Dendritic cell treated with granulocyte-macrophage colony-stimulating factor and Interleukin-4, amounts not matched to agents 40 ng/mL and 50 ng/mL, for 4 days (primary cell): ENCODE data around the gene NEURL1B.
A peak's percentile ranks its signal among the peaks of the same experiment; 100 is the strongest.

Experiments
- H3K27ac Mint-ChIP-seq: one replicate; pipeline ENCODE4 v1.8.0; 2022; ENCODE audit warnings: mild to moderate bottlenecking, mixed read lengths
- H3K27me3 Mint-ChIP-seq: one replicate; pipeline ENCODE4 v1.8.0; 2022; ENCODE audit warnings: mild to moderate bottlenecking, mixed read lengths
- H3K36me3 Mint-ChIP-seq: one replicate; pipeline ENCODE4 v1.8.0; 2022; ENCODE audit warnings: low read depth, mixed read lengths
- H3K4me1 Mint-ChIP-seq: one replicate; pipeline ENCODE4 v1.8.0; 2022; ENCODE audit warnings: low read depth, mixed read lengths
- H3K4me3 Mint-ChIP-seq: one replicate; pipeline ENCODE4 v1.8.0; 2022; ENCODE audit warnings: mild to moderate bottlenecking, moderate library complexity, mixed read lengths
- H3K9me3 Mint-ChIP-seq: one replicate; pipeline ENCODE4 v1.8.0; 2022; ENCODE audit warnings: mixed read lengths
- intact Hi-C: fragments of 100-400 bp; cut with micrococcal nuclease; formaldehyde crosslinking; loops from one replicate; pipeline ENCODE4 v1.15.0; 2022

The NEURL1B gene

GRCh38 chr5:172640822-172641358 lies at the start of gene NEURL1B:
NEURL1B (plus strand) TSS chr5:172641263; CDS start chr5:172641407, 144 bp downstream.
- Mint-ChIP-seq H3K27ac (no peak within 1 kb of the TSS), H3K4me3 (peak within 1 kb of the TSS; percentile 62), H3K4me1 (peaks cover 40% of the 10 kb centered on the region), H3K9me3 (no peaks in the 10 kb centered on the region), H3K27me3 (peaks cover 41% of the 10 kb centered on the region), H3K36me3 (no peaks in the 10 kb centered on the region)
- intact Hi-C loops, result no loop called here

DNA sequence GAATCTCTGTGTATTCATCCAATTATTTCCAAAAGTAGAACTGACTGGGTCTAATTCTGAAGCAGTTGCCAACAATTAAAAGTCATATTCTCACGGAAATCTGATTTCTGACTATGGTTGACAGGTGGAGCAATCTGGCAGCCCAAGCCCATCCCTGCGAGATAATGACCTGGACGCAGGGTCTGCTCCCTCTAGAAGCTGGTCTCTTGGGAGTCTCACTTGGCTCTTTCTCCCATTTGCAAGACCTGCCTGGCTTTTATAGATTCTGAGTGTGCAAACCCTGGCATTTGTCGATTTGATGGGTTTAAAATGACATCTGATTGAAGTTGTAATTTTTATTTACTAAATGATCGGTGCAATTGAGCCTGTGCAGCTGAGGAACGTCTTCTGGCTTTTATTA lies 49.4 kb upstream of the NEURL1B start:
- Mint-ChIP-seq H3K27ac (no peak overlapping the region), H3K36me3 (no peaks in the 10 kb centered on the region), H3K4me3 (no peak overlapping the region), H3K4me1 (peaks cover 26% of the 10 kb centered on the region), H3K27me3 (peaks cover 1% of the 10 kb centered on the region), H3K9me3 (no peaks in the 10 kb centered on the region)
- intact Hi-C loops, result no loop called here

GRCh38 chr5:172592881-172593280 lies 48.2 kb upstream of the NEURL1B start:
- peaks cover 26% of the 10 kb centered on the region for H3K4me1 Mint-ChIP-seq
- no peaks in the 10 kb centered on the region for H3K36me3 Mint-ChIP-seq
- H3K27me3 Mint-ChIP-seq, result peaks cover 3% of the 10 kb centered on the region
- no peak overlapping the region for H3K27ac Mint-ChIP-seq
- no peak overlapping the region for H3K4me3 Mint-ChIP-seq
- H3K9me3 Mint-ChIP-seq, result no peaks in the 10 kb centered on the region
- intact Hi-C loops, result no loop called here

GRCh38 chr5:172593306-172593705 lies 47.8 kb upstream of the NEURL1B start:
- no peak overlapping the region for H3K27ac Mint-ChIP-seq
- H3K27me3 Mint-ChIP-seq, result peaks cover 3% of the 10 kb centered on the region
- intact Hi-C loops, result no loop called here
- H3K4me1 Mint-ChIP-seq, result peaks cover 26% of the 10 kb centered on the region
- H3K9me3 Mint-ChIP-seq, result no peaks in the 10 kb centered on the region
- no peaks in the 10 kb centered on the region for H3K36me3 Mint-ChIP-seq
- no peak overlapping the region for H3K4me3 Mint-ChIP-seq

GRCh38 chr5:172593721-172594235 lies 47.3 kb upstream of the NEURL1B start:
- Mint-ChIP-seq H3K4me3 (no peak overlapping the region), H3K9me3 (no peaks in the 10 kb centered on the region)
- intact Hi-C loops, result no loop called here

GRCh38 chr5:172594431-172594830 lies 46.6 kb upstream of the NEURL1B start:
- Mint-ChIP-seq H3K36me3 (no peaks in the 10 kb centered on the region), H3K9me3 (no peaks in the 10 kb centered on the region), H3K27me3 (peaks cover 3% of the 10 kb centered on the region), H3K4me1 (peaks cover 26% of the 10 kb centered on the region), H3K4me3 (no peak overlapping the region), H3K27ac (no peak overlapping the region)
- intact Hi-C loops, result no loop called here

More at GRCh38 chr5:172593721-172594235, 47.3 kb upstream of the NEURL1B start:
- Mint-ChIP-seq H3K36me3 (no peaks in the 10 kb centered on the region), H3K27ac (no peak overlapping the region), H3K4me1 (peaks cover 26% of the 10 kb centered on the region), H3K27me3 (peaks cover 3% of the 10 kb centered on the region)

DNA sequence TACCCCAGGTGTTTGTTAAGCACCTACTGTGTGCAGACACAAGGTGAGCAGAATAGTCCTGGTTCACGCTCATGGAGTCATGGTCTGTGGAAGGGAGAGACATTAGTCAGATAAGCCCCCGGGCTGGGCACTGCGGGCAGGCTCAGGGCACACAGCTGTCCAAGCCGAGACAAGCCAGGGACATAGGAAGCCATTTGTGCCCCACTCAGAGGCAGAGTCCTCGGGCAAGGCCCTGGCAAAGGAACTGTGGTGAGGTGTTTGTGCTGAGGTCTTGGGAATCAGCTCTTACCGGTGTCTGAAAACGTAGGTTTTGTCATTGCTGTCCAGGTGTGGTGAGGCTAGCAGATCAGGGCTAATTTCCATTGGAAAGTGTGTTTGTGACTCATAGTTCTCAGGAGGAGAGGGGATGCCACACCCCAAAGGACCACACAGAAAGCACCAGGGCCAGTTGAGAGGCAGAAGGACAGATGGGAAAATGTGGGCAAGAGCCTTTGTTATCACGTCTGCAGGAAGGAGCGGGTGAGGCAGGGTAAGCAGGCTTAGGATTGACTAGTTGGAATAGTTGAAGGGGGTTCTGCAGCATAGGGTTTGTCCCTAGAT lies 46.1 kb upstream of the NEURL1B start:
- Mint-ChIP-seq H3K36me3 (no peaks in the 10 kb centered on the region), H3K27ac (no peak overlapping the region), H3K4me1 (peaks cover 26% of the 10 kb centered on the region), H3K27me3 (peaks cover 3% of the 10 kb centered on the region), H3K4me3 (no peak overlapping the region), H3K9me3 (no peaks in the 10 kb centered on the region)
- intact Hi-C loops, result no loop called here

- no peaks in the 10 kb centered on the region for H3K36me3 Mint-ChIP-seq
- intact Hi-C loops, result no loop called here
- peaks cover 26% of the 10 kb centered on the region for H3K4me1 Mint-ChIP-seq
- H3K27me3 Mint-ChIP-seq, result peaks cover 3% of the 10 kb centered on the region
- H3K4me3 Mint-ChIP-seq, result no peak overlapping the region
- H3K27ac Mint-ChIP-seq, result no peak overlapping the region
- H3K9me3 Mint-ChIP-seq, result no peaks in the 10 kb centered on the region
Observed at GRCh38 chr5:172595596-172596455, 45.2 kb upstream of the NEURL1B start.

- no peak overlapping the region for H3K4me3 Mint-ChIP-seq
- H3K36me3 Mint-ChIP-seq, result no peaks in the 10 kb centered on the region
- peaks cover 3% of the 10 kb centered on the region for H3K27me3 Mint-ChIP-seq
- no peak overlapping the region for H3K27ac Mint-ChIP-seq
- H3K9me3 Mint-ChIP-seq, result no peaks in the 10 kb centered on the region
- intact Hi-C loops, result no loop called here
- H3K4me1 Mint-ChIP-seq, result peaks cover 26% of the 10 kb centered on the region
Observed at GRCh38 chr5:172596638-172597231, 44.3 kb upstream of the NEURL1B start.

DNA sequence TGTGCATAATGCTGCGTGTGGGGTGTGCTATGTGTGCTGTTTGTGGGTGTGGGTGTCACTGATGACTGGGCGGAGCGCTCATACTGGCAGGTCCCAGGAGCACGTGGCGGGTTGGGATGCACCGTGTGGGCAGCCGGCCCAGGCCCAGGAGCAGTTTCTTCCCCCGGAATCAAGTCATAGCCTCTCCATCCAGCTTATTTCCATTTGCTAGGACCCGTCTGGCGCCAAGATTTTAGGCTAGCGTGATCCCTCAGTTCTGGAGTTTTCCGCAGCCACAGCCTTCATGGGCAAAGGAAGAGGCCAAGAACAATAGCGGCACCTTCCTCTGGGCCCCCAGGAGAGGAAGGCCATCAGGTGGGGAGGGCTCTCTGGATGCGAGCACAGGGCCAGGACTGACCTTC lies 43.3 kb upstream of the NEURL1B start:
- Mint-ChIP-seq H3K36me3 (no peaks in the 10 kb centered on the region), H3K4me3 (no peak overlapping the region), H3K27ac (no peak overlapping the region), H3K4me1 (peaks cover 26% of the 10 kb centered on the region), H3K27me3 (peaks cover 3% of the 10 kb centered on the region), H3K9me3 (no peaks in the 10 kb centered on the region)
- intact Hi-C loops, result no loop called here

DNA sequence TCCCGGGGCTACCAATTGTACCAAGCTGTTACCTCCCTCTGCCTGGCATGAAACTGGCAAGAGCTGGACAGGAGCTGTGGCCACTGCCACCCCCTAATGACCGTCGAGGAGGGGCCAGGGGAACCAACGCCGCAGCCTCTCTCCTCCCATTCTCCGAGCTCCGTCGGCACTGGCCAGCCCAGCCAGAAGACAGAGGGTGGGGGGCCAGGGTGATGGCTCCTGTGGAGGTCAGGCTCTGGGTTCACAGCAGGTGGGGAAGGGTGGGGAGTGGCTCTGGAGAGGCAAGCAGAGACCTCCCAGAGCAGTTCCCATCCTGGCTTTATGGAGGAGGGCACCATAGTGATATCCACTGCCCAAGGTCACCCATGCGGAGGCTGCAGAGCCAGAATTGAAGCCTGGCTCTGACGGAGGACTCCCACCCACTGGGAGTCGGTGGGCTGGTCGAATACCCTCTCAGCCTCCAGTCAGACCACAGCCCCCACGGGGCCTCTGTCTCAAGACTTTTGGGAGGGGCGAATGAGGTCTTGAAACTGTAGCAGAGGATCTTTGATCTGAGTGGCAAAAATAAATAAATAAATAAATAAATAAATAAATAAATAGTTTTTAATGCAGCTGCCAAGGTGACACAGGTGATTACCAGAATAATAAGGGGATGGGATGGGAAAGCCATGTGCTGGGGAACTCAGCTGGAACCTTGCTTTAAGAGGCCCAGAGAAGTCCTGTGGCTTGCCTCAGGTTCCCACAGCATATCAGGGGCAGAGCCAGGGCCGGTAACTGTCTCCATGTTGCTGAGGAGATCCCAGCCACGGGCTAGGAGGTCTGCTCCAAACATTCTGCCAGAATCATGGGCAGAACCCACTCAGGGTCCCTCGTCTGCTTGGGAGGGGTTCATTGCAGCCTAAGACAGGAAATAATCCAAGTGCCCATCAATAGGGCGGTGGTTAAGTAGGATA lies 42.5 kb upstream of the NEURL1B start:
- no peak overlapping the region for H3K4me3 Mint-ChIP-seq
- H3K4me1 Mint-ChIP-seq, result peaks cover 23% of the 10 kb centered on the region
- no peaks in the 10 kb centered on the region for H3K36me3 Mint-ChIP-seq
- no peaks in the 10 kb centered on the region for H3K9me3 Mint-ChIP-seq
- H3K27ac Mint-ChIP-seq, result no peak overlapping the region
- H3K27me3 Mint-ChIP-seq, result peaks cover 5% of the 10 kb centered on the region
- intact Hi-C loops, result no loop called here

DNA sequence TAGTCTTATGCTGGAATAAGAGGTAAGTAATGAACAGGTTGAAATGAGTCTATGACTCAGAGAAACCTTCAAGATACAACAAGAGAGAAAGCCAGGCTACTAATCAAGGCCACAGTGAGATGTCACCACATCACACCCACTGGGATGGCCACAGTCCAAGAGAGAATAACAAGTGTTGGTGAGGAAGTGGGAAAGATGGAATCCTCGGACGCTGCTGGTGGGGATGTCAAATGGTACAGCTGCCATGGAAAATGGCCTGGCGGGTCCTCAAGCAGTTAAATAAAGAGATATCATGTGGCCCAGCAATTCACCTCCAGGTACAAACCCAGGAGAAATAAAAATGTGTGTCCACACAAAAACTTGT lies 41.9 kb upstream of the NEURL1B start:
- H3K9me3 Mint-ChIP-seq, result no peaks in the 10 kb centered on the region
- H3K27ac Mint-ChIP-seq, result no peak overlapping the region
- peaks cover 19% of the 10 kb centered on the region for H3K4me1 Mint-ChIP-seq
- intact Hi-C loops, result no loop called here
- no peak overlapping the region for H3K4me3 Mint-ChIP-seq
- H3K27me3 Mint-ChIP-seq, result peaks cover 5% of the 10 kb centered on the region
- H3K36me3 Mint-ChIP-seq, result no peaks in the 10 kb centered on the region

GRCh38 chr5:172600571-172600970 lies 40.5 kb upstream of the NEURL1B start:
- intact Hi-C loops, result no loop called here
- Mint-ChIP-seq H3K27ac (no peak overlapping the region), H3K27me3 (peaks cover 5% of the 10 kb centered on the region), H3K4me3 (no peak overlapping the region), H3K4me1 (peaks cover 5% of the 10 kb centered on the region), H3K36me3 (no peaks in the 10 kb centered on the region), H3K9me3 (no peaks in the 10 kb centered on the region)
